NCI-H2171 treated with DMSO at 0.1 percent for 48 hours (cell line): ENCODE results near the gene PAF1.
A peak's percentile ranks its signal among the peaks of the same experiment; 100 is the strongest.
"Not testable (repeated sequence)": the region's sequence is repeated elsewhere in the genome, so short reads cannot be mapped to it uniquely, and the experiment has no call there.

Experiments
- DNase-seq: peaks from one replicate; lab custom pipeline; 2025; lab: John Stamatoyannopoulos, UW

PAF1 gene

DNA sequence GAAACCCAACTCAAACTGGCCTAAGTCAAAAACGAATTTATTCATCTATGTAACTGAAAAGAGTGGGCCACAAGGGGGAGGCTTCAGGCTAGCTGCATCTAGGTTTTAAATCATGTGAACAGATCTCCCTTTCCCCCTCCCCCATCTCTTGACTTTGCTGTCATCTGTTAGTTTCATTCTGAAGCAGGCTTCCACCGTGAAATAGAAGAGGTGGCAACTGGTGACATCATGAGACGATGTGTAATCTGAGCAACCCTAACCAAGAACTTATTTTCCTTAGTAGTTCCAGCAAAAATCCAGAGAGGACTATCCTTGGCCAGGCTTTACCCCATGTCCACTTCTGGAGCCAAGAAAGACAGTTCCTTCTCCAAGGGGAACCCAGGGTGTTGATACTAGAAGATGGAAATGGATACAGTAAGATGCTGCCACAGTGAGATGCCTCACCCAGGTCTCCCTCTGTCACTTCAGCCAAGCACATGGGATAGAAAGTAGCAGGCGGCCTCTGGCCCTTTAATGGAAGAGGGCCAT lies 39.3 kb downstream of the PAF1 start:
- peak; percentile 2 for DNase-seq

DNA sequence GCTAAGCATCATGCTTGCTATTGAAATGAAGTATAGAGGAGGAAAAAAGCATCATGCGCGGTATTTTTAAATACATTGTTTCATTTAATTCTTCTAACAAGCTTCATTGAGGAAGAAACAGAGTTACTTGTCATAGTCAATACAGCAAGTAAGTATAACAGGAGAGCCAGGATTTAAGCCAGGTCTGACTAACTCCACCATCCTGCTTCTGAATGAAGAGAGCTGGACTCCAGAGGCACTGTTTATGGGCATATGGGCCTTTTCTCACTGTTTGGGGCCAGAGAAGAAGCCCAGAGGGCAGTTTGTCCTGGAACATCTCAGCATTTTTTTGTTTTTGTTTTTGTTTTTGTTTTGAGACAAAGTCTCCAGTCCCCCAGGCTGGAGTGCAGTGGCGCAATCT lies 40.8 kb downstream of the PAF1 start:
- DNase-seq, result no peak

DNA sequence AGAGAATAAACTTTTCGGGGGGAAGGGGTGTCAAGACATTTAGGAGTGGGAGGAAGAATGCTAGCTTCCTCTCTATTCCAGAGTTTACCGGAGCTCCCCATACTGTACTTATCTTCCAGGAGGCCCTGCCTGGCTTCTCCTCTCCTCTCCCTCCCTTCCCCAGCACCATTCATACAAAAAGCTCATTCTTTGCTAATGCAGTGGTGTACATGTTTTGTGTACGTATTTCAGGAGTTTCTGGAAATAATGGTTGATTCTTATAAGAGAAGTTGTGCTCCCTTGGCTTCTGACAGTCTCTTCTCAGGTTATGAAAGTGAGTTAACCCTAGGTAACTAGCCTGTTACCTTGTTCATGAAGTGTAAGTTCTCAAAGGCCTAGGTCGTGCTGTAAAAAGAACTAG lies 41.6 kb downstream of the PAF1 start:
- DNase-seq, result no peak

DNA sequence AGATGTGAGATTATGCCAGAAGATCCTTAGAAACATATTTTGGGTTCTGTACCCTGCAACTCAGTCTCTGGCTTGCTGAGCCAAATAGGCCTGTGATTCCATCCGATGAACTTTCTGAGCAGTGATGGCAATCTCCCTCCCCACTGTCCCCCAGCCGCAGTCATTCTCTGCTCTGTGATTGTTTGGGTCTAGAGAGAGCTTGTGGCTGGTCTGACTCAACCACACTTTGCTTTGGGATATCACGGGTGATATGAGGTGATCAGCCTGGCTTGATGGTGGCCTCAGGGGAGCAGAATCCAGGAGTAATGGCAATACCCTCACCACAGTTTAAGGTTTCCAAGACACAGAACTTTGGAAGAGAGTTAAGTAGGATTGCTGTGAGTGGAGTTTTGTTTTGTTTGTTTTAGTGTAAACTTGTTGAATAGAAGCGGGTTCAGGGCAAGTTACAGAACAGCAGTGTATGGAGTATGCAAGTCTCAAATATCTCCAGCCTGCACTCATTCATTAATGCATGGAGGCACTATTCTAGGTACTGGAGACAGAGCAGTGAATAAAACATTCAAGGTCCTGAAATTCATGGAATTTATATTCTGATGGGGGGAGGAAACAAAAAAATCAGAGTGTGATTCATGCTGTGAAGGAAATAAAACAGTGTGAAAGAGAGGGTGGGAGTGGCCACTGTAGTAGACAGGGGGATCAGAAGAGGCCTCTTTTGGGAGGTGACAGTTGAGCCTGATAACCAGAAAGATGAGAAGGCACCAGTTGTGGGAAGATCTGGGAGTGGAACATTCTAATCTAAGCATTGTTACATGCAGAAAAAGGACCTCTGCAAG lies 43.4 kb downstream of the PAF1 start:
- no peak for DNase-seq

DNA sequence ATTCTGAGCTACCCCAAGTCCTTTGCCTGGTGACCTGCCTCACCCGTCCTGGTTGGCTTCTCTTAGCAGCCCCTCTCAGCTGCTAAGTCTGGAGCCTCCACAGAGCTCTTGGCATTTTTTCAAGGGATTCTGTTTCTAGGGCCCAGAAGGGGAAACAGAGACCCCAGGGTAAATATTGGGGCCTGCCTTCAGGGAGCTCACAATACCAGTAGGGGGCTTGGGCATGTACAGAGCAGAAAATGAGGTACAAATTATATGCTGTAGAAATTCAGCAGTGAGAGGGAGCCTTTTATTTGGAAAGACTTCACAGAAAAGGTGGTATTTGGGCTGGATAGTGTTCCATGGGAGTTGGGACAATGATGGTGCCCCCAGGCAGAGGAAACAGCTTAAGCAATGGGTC lies 45.0 kb downstream of the PAF1 start:
- no peak for DNase-seq

DNA sequence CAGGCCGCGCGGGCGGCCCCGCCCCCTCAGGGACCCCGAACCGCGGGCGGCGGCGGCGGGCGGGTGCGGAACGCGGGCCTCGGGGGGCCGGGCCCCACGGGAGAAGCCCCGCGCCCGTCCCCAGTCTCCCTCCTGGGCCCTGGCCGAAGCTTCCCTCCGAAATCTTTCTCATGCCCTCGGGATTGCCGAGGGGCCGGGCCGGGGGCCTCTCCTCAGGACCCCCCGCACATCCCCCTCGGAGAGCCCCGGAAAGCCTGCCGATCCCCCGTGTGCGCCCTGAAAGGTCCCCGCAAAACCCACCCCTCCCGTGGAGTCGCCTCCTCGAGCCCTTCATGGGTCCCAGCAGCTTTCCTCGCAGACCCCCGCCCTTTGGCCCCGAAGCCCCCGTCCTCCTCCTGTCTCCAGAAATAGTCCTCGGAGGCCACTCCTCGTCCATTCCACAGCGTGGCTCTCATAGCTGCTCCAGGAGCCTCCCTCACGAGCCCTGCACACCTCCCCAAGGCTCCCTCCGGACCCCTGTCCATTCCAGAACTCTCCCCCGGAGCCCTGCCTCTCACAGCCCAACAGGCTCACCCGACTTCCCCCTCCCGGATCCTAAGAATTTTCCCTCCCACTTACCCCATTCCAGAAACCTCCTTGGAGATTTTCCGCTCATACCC lies 48.1 kb downstream of the PAF1 start:
- no peak for DNase-seq

DNA sequence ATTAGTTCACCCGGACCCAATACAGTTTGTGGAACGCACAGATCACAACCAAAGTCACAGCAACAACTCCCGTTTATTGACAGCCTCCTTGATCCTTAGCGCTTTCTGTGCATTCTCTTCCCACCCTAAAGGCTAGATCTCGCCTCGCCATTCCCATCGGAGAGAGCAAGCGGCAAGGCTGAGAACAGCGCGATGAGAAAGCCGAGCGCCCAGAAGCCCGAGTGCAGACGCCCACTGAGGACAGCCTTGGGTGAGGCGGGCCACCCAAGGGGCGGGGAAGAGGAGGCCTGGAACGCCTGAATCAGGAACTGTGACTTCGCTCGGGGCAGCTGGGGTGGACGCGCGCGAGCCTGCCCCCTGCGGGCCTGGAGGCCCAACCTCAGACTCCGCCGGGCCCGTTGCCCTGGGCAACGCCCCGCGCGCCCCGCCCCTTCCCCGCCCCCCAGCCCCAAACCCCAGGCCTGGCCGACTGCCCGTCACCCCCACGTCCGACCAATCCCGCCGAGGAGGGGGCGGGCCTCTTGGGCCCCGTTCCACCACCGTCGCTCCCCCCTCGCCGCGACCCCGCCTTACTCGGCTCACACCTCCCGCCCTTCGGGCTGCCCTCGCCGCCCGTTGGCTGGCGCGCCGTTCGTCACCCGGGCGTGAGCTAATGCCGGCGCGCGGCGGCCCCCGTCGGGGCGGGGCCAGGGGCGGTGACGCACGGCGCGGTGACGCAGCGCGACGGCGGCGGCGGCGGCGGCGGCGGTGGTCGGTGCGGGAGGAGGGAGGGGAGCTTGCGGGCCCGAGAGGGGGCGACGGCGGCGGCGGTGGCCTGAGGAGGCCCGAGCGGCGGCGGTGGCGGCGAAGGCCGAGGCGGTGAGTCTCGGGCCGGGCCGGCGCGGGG lies 48.9 kb downstream of the PAF1 start, which contains the start of gene SAMD4B:
TSS of gene SAMD4B (plus strand) at position 703 of the 886 bp plus-strand sequence. CDS start 14,473 bp downstream, outside the sequence.
- DNase-seq, result peak; percentile 99

DNA sequence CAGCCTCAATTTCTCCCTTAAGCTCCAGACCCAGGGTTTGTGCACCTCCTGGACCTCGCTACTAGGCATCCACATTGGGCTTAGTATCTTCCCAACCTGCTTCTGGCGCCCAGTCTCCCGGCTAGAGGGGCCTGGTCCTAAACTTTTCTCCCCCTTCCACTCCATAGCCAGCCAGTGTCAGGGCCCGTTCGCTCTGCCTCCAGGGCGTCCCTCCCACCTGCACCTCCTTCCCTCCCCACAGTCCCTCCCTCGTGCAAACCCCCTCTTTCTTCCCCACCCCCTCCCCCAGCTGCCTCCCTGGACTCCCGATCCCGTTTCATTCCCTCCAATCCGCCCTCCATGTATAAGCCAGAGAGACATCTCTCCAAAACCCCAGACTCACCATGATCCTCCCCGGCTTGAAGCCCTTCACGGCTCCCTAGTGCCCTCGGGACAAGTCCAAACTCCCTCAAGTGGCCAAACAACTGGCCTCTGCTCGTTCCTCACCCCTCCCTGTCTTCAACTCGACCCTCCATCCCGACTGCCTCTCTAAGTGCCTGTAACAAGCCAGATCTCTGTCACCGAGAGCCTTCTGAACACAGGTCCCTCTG lies 49.7 kb downstream of the PAF1 start:
- DNase-seq, result no peak

DNA sequence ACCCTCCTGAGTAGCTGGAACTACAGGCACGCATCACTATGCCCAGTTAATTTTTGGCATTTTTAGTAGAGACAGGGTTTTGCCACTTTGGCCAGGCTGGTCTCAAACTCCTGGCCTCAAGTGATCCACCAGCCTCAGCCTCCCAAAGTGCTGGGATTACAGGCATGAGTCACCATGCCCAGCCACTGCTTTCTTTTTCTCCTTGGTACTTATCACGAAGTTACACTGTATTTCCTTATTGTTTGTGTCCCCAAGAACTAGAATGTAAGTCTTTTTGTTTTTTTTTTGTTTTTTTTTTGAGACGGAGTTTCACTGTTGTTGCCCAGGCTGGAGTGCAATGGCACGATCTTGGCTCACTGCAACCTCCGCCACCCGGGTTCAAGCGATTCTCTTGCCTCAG lies 50.8 kb downstream of the PAF1 start:
- not testable (repeated sequence) for DNase-seq

DNA sequence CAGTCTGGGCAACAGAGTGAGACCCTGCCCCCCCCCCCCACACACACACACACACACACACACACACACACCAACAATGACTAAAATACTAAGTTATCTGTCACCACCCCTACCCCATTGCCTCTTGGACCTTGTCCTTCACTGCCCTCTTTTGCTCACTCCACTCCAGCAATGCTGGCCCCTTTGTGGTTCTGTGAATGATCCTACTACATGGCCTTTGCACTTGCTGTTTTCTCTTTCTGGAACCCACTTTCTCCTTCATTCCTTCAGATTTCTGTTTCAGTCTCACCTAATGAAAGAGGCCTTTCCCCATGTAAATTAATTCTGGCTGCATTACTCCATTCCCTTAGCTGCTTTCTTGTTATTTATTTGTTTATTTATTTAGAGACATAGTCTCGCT lies 51.2 kb downstream of the PAF1 start:
- DNase-seq, result no peak

DNA sequence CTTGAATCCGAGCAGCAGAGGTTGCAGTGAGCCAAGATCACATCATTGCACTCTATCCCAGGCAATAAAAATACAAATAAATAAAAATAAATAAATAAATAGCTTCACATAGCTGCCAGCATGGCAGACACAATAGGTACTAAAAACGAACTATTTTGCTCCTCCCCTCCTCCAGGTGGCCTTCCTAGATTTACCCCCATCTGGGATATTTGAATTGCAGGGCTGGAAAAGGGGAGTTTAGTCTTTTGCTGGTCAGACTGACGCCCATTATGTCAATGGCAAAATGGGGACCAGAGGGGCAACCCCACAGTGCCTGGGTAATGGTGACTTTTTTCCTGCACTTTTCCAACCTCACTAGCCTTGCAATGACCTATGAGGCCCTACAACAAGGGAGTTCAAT lies 54.4 kb downstream of the PAF1 start:
- no peak for DNase-seq
